ENCODE measurements around the gene TPGS1.

- no peak for TF ChIP-seq FOXA1 (IDR thresholded peaks at IDR 0.05)
- TF ChIP-seq FOXM1 (IDR thresholded peaks at IDR 0.05; ENCODE audit: borderline replicate concordance): no peak
- no peak for TF ChIP-seq NFRKB (IDR thresholded peaks at IDR 0.05)
- TF ChIP-seq LEF1 (IDR thresholded peaks at IDR 0.05; ENCODE audit: borderline replicate concordance): no peak
- TF ChIP-seq TARDBP (IDR thresholded peaks at IDR 0.05): no peak
- TF ChIP-seq ARNT (IDR thresholded peaks at IDR 0.05): no peak; the same call in 1 of the 2 replicates
- TF ChIP-seq ZNF384 (IDR thresholded peaks at IDR 0.05): no peak
- no peak for TF ChIP-seq BHLHE40 (IDR thresholded peaks at IDR 0.05; ENCODE audit: borderline replicate concordance)
- no peak for TF ChIP-seq SUZ12 (IDR thresholded peaks at IDR 0.05)
- TF ChIP-seq SP1 (IDR thresholded peaks at IDR 0.05): no peak
- TF ChIP-seq, protein P1, sequence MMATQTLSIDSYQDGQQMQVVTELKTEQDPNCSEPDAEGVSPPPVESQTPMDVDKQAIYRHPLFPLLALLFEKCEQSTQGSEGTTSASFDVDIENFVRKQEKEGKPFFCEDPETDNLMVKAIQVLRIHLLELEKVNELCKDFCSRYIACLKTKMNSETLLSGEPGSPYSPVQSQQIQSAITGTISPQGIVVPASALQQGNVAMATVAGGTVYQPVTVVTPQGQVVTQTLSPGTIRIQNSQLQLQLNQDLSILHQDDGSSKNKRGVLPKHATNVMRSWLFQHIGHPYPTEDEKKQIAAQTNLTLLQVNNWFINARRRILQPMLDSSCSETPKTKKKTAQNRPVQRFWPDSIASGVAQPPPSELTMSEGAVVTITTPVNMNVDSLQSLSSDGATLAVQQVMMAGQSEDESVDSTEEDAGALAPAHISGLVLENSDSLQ (IDR thresholded peaks at IDR 0.05): no peak
- no peak for TF ChIP-seq FOXK2 (IDR thresholded peaks at IDR 0.05)
- TF ChIP-seq L3MBTL2 (conservative IDR thresholded peaks at IDR 0.05): no peak
- 0 out of 2 replicates have a peak, but pooled peaks have one; percentile 53 for TF ChIP-seq HDGF (IDR thresholded peaks at IDR 0.05; ENCODE audit: borderline replicate concordance)
Observed at GRCh38 chr19:510606-511100, 3.4 kb downstream of the TPGS1 start.
